GM12875 (cell line): Measurements from ENCODE around the gene CACNA1C.

Experiments used
- H3K4me3 ChIP-seq: one replicate; pipeline ENCODE4 v1.5.1; 2011; ENCODE audit warnings: low read depth, low read length, control low read depth
- CTCF ChIP-seq: IDR thresholded peaks from 2 replicates; pipeline ENCODE4 v1.5.1; 2011; ENCODE audit warnings: low read depth, mild to moderate bottlenecking, control low read depth, inconsistent platforms, low read length, moderate library complexity, borderline replicate concordance; ENCODE audit not compliant: insufficient read depth

The CACNA1C gene

GRCh38 chr12:2227360-2227759, 174.6 kb downstream of the CACNA1C start:
- H3K4me3 ChIP-seq = no peak overlapping the region
- TF ChIP-seq CTCF = no peak

- TF ChIP-seq CTCF = no peak
- no peak overlapping the region for H3K4me3 ChIP-seq
Measured at GRCh38 chr12:2228535-2228934, 175.7 kb downstream of the CACNA1C start.

DNA sequence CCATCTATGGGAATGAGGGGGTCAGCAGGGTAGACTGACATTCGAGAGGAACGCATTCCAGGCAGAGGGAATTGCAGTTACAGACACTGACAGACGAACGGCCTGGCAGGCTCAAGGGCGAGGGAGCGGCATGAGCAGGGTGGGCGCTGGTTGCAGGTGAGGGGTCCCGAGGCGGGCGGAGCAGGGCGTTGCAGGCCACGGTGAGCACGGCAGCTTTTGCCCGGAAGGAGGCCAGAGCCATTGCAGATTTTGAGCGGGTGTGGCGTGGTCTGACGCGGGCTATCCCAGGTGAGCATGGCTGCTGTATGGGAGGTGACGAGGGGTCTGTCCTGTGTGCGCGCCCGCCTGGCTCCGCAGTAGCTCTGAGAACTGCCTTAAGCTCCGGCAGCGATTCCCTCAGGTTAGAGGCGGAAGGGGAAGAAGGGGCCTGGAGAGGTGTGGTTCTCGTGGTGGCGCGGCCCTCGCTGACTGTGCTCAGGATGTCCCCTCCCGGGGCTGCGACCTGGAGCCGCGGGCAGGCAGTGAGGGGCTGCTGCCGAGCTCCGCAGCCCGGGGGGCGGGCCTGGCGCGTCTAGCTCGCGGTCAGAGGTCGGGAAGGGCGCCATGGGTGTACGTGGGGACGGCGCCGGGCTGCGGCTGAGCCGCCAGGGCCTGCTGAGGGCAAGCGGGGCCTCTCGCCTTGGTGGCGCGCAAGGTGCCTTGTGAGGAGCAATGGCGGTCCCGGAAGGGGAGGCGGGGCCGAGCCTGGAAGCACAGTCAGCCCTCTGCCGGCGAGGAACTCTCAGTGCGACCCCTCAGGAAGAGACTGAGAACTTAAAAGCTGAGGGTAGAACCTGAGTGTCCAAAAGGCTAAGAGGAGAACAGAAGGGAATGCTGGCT, 177.1 kb downstream of the CACNA1C start:
- no peak for TF ChIP-seq CTCF

GRCh38 chr12:2231011-2231595, 178.3 kb downstream of the CACNA1C start:
- no peak overlapping the region for H3K4me3 ChIP-seq
- TF ChIP-seq CTCF = no peak

More for the DNA sequence above, 177.1 kb downstream of the CACNA1C start:
- H3K4me3 ChIP-seq = no peak overlapping the region

DNA sequence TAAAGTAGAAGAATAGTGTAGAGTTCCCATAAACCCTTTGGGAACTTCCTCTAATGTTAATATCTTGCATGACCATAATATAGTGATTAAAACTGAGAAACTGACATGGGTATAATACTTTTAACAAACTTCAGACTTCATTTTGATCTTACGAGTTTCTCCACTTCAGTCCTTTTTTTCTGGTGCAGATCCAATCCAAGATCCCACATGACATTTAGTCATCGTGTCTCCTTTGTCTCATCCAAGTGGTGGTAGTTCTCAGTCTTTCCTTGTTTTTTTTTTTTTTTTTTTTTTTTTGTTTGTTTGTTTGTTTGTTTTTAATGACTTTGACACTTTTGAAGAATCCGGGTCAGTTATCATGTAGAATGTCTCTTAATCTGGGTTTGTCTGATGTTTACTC, 179.2 kb downstream of the CACNA1C start:
- H3K4me3 ChIP-seq = no peak overlapping the region
- TF ChIP-seq CTCF = no peak

DNA sequence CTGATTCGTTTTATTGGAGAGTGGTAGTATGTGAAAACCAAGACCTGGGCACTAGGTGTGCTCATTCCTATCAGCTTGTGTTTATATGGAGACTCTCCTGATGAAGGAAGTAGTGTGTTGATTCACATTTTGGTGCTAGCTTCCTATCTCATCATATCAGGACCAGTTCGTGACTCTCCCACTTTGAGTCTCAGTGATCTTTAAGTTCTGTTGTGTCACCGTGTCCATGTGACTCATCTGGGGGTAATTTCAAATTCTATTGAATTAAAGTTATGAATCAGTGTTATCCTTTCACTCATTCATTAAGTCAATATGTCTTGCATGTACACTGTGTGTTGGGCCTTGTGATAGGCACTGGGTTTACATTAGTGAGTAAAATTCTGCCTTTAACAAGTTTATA, 180.2 kb downstream of the CACNA1C start:
- TF ChIP-seq CTCF = no peak
- H3K4me3 ChIP-seq = no peak overlapping the region

DNA sequence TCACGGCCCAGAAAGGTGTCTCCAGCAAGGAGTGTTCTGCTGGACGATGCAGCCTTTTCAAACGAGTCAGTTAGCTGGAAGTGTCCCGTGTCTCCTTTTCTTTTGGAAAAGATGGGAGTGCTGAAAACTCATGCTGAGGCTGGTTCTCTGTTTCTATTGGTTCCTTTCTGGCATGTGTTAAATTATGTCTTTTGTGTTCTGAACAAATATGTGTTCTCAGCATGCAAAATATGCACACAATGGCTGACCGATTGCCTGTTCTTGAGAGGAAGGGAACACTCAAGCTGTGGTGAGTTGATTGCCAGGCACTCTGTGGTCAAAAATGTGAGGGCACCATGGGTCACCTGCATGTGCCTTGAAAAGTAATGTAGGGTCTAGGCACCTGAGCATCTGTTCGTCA, 181.3 kb downstream of the CACNA1C start:
- H3K4me3 ChIP-seq = no peak overlapping the region
- TF ChIP-seq CTCF = no peak
